HEK293T (cell line): ENCODE results near the gene CYP2D6.

Experiments used
- CTCF ChIA-PET: fragments of 350-600 bp; formaldehyde crosslinking; extraction: SDS; loops from one replicate; lab custom pipeline; 2021; ENCODE audit warnings: antibody characterized with exemption, inconsistent platforms; lab: Yijun Ruan, JAX
- POLR2A ChIA-PET: fragments of 350-600 bp; formaldehyde crosslinking; extraction: SDS; loops from one replicate; lab custom pipeline; 2020; ENCODE audit warnings: antibody characterized with exemption, inconsistent platforms; lab: Yijun Ruan, JAX
- DNase-seq: peaks from one replicate; pipeline ENCODE4 v3.0.0; 2012; ENCODE audit warnings: mixed read lengths; ENCODE audit errors: extremely low spot score
- ARNT ChIP-seq: fragments of 450-650 bp; IDR thresholded peaks from 2 replicates; pipeline ENCODE4 v1.6.1; 2017; ENCODE audit warnings: mild to moderate bottlenecking
- BHLHE40 ChIP-seq: fragments of 450-650 bp; IDR thresholded peaks from 2 replicates; pipeline ENCODE4 v1.6.1; 2016; ENCODE audit warnings: mild to moderate bottlenecking, moderate library complexity, borderline replicate concordance
- CTBP1 ChIP-seq: fragments of 450-650 bp; IDR thresholded peaks from 2 replicates; pipeline ENCODE4 v1.6.1; 2016; ENCODE audit warnings: borderline replicate concordance
- ELF4 ChIP-seq: fragments of 450-650 bp; IDR thresholded peaks from 2 replicates; pipeline ENCODE4 v1.6.1; 2017; ENCODE audit warnings: antibody characterized with exemption
- FOXA1 ChIP-seq: fragments of 450-650 bp; IDR thresholded peaks from 2 replicates; pipeline ENCODE4 v1.6.1; 2016; ENCODE audit warnings: mild to moderate bottlenecking
- FOXK2 ChIP-seq: fragments of 450-650 bp; IDR thresholded peaks from 2 replicates; pipeline ENCODE4 v1.6.1; 2016; ENCODE audit warnings: mild to moderate bottlenecking
- FOXM1 ChIP-seq: fragments of 450-650 bp; IDR thresholded peaks from 2 replicates; pipeline ENCODE4 v1.6.1; 2017; ENCODE audit warnings: mild to moderate bottlenecking, borderline replicate concordance
- HDGF ChIP-seq: fragments of 450-650 bp; IDR thresholded peaks from 2 replicates; pipeline ENCODE4 v1.6.1; 2017; ENCODE audit warnings: antibody characterized with exemption, borderline replicate concordance
- L3MBTL2 ChIP-seq: fragments of 450-650 bp; conservative IDR thresholded peaks from 2 replicates; pipeline ENCODE4 v1.6.1; 2016; ENCODE audit warnings: mild to moderate bottlenecking
- LEF1 ChIP-seq: fragments of 450-650 bp; IDR thresholded peaks from 2 replicates; pipeline ENCODE4 v1.6.1; 2017; ENCODE audit warnings: mild to moderate bottlenecking, borderline replicate concordance
- NFRKB ChIP-seq: fragments of 450-650 bp; IDR thresholded peaks from 2 replicates; pipeline ENCODE4 v1.6.1; 2016; ENCODE audit warnings: mild to moderate bottlenecking, moderate library complexity
- SP1 ChIP-seq: fragments of 450-650 bp; IDR thresholded peaks from 2 replicates; pipeline ENCODE4 v1.6.1; 2017
- SUZ12 ChIP-seq: fragments of 450-650 bp; IDR thresholded peaks from 2 replicates; pipeline ENCODE4 v1.6.1; 2016; ENCODE audit warnings: mild to moderate bottlenecking
- TARDBP ChIP-seq: fragments of 450-650 bp; IDR thresholded peaks from 2 replicates; pipeline ENCODE4 v1.6.1; 2016
- ZNF384 ChIP-seq: fragments of 450-650 bp; IDR thresholded peaks from 2 replicates; pipeline ENCODE4 v1.6.1; 2016
- TF ChIP-seq, protein P1 (sequence below): fragments of 450-650 bp; IDR thresholded peaks from 2 replicates; pipeline ENCODE4 v1.6.1; 2016

CYP2D6 gene

GRCh38 chr22:42158456-42159132, 28.0 kb upstream of the CYP2D6 start:
- CTCF ChIA-PET: no interaction called here
- POLR2A ChIA-PET: interaction anchor here (0.6 kb wide), 1 partner anchor 69 kb away, joined by 3 read pairs; no protein-coding TSS in a partner anchor
- DNase-seq: no peak
- TF ChIP-seq BHLHE40: no peak
- TF ChIP-seq SP1: no peak
- TF ChIP-seq ARNT: no peak
- no peak for TF ChIP-seq CTBP1
- TF ChIP-seq HDGF: no peak
- no peak for TF ChIP-seq TARDBP
- TF ChIP-seq FOXA1: no peak
- no peak for TF ChIP-seq ZNF384
- TF ChIP-seq LEF1: no peak
- TF ChIP-seq, protein P1, sequence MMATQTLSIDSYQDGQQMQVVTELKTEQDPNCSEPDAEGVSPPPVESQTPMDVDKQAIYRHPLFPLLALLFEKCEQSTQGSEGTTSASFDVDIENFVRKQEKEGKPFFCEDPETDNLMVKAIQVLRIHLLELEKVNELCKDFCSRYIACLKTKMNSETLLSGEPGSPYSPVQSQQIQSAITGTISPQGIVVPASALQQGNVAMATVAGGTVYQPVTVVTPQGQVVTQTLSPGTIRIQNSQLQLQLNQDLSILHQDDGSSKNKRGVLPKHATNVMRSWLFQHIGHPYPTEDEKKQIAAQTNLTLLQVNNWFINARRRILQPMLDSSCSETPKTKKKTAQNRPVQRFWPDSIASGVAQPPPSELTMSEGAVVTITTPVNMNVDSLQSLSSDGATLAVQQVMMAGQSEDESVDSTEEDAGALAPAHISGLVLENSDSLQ: no peak
- TF ChIP-seq NFRKB: no peak
- no peak for TF ChIP-seq FOXM1
- no peak for TF ChIP-seq ELF4
- TF ChIP-seq SUZ12: no peak
- TF ChIP-seq L3MBTL2: no peak
- TF ChIP-seq FOXK2: no peak

- ChIA-PET CTCF (no interaction called here), POLR2A (no interaction called here)
- TF ChIP-seq NFRKB (no peak), L3MBTL2 (no peak), ARNT (no peak), TARDBP (no peak), CTBP1 (no peak), SP1 (no peak)
- DNase-seq: no peak
These were observed 26.0 kb upstream of the CYP2D6 start for GRCh38 chr22:42156598-42156997.

DNA sequence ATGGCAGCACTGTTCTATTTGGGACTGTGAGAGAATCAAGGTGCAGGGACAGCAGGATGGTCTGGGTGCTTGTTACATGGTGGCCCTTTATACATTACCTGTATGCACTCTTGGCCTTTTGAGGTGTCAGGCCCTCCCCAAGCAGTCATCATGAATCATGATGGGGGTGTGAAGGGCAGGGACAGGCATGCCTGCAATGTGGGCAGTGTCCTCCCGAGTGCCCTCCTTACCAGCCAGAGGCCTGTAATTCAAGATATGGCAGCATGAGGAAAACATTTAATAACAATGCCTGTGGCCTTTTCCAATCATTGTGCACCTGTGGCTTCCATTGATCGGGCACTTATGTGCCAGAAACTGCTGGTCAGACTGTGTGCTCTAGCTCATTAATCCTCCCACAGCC, 25.5 kb upstream of the CYP2D6 start:
- TF ChIP-seq HDGF (no peak), FOXA1 (no peak), NFRKB (no peak), L3MBTL2 (no peak), FOXM1 (no peak)
- TF ChIP-seq, protein P1: no peak
- no peak for DNase-seq
- ChIA-PET CTCF (no interaction called here), POLR2A (no interaction called here)

GRCh38 chr22:42155053-42155543, 24.5 kb upstream of the CYP2D6 start:
- no peak for DNase-seq
- CTCF ChIA-PET: no interaction called here

GRCh38 chr22:42154293-42155052, 23.9 kb upstream of the CYP2D6 start:
- POLR2A ChIA-PET: no interaction called here
- CTCF ChIA-PET: no interaction called here
- TF ChIP-seq FOXA1 (no peak), ELF4 (no peak), HDGF (no peak), BHLHE40 (no peak), CTBP1 (no peak), ZNF384 (no peak), SP1 (no peak), SUZ12 (no peak), NFRKB (no peak), LEF1 (no peak), TARDBP (no peak), FOXM1 (no peak), ARNT (no peak), FOXK2 (no peak), L3MBTL2 (no peak)
- TF ChIP-seq, protein P1: no peak
- DNase-seq: no peak

More at GRCh38 chr22:42155053-42155543, 24.5 kb upstream of the CYP2D6 start:
- TF ChIP-seq NFRKB (no peak), FOXK2 (no peak), FOXM1 (no peak), SUZ12 (no peak), SP1 (no peak), L3MBTL2 (no peak), CTBP1 (no peak), TARDBP (no peak), BHLHE40 (no peak), HDGF (no peak), ARNT (no peak), FOXA1 (no peak), LEF1 (no peak)
- TF ChIP-seq, protein P1: no peak
- POLR2A ChIA-PET: no interaction called here
